ENCODE results near the gene RHOG. TPM values are rescaled to one million over a fixed set of nuclear protein-coding genes. Genes with fewer than 3 reads are reported as not detected.

RHOG gene
- total RNA-seq, 1 experiment from 2014 or later: 33.6 TPM

DNA sequence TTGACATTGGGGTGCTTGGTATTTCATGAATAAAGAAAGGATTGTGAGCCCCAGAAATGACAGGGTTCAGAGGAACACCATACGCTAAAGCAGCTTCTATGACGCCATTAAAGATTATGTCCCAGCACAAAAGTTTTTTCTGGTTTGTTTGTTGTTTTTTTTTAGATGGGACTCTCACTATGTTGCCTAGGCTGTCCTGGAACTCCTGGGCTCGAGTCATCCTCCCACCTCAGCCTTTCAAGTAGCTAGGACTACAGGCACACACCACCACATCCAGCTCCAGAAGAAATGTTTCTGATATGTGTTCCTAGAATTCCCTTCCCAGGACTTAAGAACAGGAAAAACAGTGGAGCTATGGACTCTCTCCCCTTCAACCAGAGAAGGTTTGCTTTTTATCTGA lies 2.6 kb upstream of the RHOG start:
- Mint-ChIP-seq H3K36me3 (no peaks in the 10 kb centered on the region), H3K27me3 (ENCODE audit: low read depth) (peaks cover 9% of the 10 kb centered on the region), H3K27ac (no peak overlapping the region), H3K4me1 (peaks cover 26% of the 10 kb centered on the region), H3K9me3 (no peaks in the 10 kb centered on the region), H3K4me3 (no peak overlapping the region)
- ChIA-PET POLR2A (no interaction called here), CTCF (interaction anchor here (1.2 to 7.2 kb wide), 3 partner anchors 11 to 230 kb away, joined by 3 to 165 read pairs (median 4); partner anchors contain the start of gene STIM1)
- ATAC-seq (no peak), DNase-seq (ENCODE audit: low spot score) (no peak)
- TF ChIP-seq IRF2 (CRISPR knock-in tag; IDR thresholded peaks at IDR 0.05; ENCODE audit: borderline replicate concordance, low read depth): no peak
- TF ChIP-seq OVOL2 (CRISPR knock-in tag; IDR thresholded peaks at IDR 0.05; ENCODE audit: borderline replicate concordance): no peak
- TF ChIP-seq, protein P1, sequence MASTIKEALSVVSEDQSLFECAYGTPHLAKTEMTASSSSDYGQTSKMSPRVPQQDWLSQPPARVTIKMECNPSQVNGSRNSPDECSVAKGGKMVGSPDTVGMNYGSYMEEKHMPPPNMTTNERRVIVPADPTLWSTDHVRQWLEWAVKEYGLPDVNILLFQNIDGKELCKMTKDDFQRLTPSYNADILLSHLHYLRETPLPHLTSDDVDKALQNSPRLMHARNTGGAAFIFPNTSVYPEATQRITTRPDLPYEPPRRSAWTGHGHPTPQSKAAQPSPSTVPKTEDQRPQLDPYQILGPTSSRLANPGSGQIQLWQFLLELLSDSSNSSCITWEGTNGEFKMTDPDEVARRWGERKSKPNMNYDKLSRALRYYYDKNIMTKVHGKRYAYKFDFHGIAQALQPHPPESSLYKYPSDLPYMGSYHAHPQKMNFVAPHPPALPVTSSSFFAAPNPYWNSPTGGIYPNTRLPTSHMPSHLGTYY (CRISPR knock-in tag; IDR thresholded peaks at IDR 0.05): no peak
- TF ChIP-seq, protein P2, sequence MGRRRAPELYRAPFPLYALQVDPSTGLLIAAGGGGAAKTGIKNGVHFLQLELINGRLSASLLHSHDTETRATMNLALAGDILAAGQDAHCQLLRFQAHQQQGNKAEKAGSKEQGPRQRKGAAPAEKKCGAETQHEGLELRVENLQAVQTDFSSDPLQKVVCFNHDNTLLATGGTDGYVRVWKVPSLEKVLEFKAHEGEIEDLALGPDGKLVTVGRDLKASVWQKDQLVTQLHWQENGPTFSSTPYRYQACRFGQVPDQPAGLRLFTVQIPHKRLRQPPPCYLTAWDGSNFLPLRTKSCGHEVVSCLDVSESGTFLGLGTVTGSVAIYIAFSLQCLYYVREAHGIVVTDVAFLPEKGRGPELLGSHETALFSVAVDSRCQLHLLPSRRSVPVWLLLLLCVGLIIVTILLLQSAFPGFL (CRISPR knock-in tag; IDR thresholded peaks at IDR 0.05; ENCODE audit: borderline replicate concordance): no peak
- TF ChIP-seq NR3C1 (CRISPR knock-in tag; conservative IDR thresholded peaks at IDR 0.05; ENCODE audit: low read depth): no peak
- no peak for TF ChIP-seq GTF2I (CRISPR knock-in tag; conservative IDR thresholded peaks at IDR 0.05)
- TF ChIP-seq, protein P3, sequence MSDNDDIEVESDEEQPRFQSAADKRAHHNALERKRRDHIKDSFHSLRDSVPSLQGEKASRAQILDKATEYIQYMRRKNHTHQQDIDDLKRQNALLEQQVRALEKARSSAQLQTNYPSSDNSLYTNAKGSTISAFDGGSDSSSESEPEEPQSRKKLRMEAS (CRISPR knock-in tag; IDR thresholded peaks at IDR 0.05): no peak
- TF ChIP-seq, protein P4, sequence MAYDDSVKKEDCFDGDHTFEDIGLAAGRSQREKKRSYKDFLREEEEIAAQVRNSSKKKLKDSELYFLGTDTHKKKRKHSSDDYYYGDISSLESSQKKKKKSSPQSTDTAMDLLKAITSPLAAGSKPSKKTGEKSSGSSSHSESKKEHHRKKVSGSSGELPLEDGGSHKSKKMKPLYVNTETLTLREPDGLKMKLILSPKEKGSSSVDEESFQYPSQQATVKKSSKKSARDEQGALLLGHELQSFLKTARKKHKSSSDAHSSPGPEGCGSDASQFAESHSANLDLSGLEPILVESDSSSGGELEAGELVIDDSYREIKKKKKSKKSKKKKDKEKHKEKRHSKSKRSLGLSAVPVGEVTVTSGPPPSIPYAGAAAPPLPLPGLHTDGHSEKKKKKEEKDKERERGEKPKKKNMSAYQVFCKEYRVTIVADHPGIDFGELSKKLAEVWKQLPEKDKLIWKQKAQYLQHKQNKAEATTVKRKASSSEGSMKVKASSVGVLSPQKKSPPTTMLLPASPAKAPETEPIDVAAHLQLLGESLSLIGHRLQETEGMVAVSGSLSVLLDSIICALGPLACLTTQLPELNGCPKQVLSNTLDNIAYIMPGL (CRISPR knock-in tag; IDR thresholded peaks at IDR 0.05): no peak

DNA sequence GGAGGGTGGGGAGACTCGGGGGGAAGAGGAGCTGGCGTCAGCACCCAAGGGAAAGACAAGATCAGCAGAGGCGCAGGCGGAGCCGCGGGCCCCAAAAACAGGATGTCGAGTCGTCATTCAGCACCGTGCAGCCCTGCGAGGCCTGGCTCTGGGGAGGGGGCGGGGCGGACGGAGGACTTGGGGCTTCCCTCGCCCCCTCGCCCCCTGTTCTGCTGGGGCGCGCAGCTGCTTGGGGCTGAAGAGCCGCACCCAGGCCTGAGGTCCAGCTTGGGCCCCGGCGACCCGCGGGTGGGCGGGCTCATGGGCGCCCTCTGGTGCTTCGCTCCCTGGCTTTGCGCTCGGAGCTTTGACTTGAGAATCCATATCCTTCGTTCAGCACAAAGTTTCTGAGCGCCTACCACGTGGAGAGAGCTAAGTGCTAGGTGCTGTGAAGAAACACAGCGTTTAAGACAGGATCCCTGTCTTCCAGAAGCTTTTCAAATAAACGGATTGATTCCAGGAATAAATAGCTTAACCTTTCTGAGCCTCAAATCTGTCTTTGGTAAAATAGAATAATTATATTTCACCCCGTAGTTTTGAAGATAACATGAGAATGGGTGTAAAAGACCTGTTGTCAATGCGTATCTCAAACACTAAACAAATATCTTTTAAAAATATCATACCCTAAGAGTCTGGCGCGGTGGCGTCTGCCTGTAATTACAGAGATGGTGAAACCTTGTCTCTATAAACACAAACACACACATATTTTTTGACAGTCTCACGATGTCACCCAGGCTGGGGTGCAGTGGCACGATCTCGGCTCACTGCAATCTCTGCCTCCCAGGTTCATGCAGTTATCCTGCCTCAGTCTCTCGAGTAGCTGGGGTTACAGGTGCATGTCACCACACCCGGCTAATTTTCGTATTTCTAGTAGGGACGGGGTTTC lies 929 bp upstream of the RHOG start:
- POLR2A ChIA-PET: interaction anchor here (0.6 to 2.5 kb wide), 6 partner anchors 8 to 130 kb away, joined by 3 to 17 read pairs (median 4); partner anchors contain the start of gene STIM1
- H3K27ac Mint-ChIP-seq: no peak overlapping the region
- TF ChIP-seq, protein P5, sequence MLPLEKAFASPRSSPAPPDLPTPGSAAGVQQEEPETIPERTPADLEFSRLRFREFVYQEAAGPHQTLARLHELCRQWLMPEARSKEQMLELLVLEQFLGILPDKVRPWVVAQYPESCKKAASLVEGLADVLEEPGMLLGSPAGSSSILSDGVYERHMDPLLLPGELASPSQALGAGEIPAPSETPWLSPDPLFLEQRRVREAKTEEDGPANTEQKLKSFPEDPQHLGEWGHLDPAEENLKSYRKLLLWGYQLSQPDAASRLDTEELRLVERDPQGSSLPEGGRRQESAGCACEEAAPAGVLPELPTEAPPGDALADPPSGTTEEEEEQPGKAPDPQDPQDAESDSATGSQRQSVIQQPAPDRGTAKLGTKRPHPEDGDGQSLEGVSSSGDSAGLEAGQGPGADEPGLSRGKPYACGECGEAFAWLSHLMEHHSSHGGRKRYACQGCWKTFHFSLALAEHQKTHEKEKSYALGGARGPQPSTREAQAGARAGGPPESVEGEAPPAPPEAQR (CRISPR knock-in tag; IDR thresholded peaks at IDR 0.05): no peak
- TF ChIP-seq, protein P3 (CRISPR knock-in tag; IDR thresholded peaks at IDR 0.05): peak; percentile 94
- TF ChIP-seq SP1 (CRISPR knock-in tag; conservative IDR thresholded peaks at IDR 0.05): peak; percentile 38
- no peak for TF ChIP-seq ZNF396 (CRISPR knock-in tag; IDR thresholded peaks at IDR 0.05; ENCODE audit: borderline replicate concordance)
- TF ChIP-seq, protein P6, sequence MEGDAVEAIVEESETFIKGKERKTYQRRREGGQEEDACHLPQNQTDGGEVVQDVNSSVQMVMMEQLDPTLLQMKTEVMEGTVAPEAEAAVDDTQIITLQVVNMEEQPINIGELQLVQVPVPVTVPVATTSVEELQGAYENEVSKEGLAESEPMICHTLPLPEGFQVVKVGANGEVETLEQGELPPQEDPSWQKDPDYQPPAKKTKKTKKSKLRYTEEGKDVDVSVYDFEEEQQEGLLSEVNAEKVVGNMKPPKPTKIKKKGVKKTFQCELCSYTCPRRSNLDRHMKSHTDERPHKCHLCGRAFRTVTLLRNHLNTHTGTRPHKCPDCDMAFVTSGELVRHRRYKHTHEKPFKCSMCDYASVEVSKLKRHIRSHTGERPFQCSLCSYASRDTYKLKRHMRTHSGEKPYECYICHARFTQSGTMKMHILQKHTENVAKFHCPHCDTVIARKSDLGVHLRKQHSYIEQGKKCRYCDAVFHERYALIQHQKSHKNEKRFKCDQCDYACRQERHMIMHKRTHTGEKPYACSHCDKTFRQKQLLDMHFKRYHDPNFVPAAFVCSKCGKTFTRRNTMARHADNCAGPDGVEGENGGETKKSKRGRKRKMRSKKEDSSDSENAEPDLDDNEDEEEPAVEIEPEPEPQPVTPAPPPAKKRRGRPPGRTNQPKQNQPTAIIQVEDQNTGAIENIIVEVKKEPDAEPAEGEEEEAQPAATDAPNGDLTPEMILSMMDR (IDR thresholded peaks at IDR 0.05): peak; percentile 58
- TF ChIP-seq, protein P7, sequence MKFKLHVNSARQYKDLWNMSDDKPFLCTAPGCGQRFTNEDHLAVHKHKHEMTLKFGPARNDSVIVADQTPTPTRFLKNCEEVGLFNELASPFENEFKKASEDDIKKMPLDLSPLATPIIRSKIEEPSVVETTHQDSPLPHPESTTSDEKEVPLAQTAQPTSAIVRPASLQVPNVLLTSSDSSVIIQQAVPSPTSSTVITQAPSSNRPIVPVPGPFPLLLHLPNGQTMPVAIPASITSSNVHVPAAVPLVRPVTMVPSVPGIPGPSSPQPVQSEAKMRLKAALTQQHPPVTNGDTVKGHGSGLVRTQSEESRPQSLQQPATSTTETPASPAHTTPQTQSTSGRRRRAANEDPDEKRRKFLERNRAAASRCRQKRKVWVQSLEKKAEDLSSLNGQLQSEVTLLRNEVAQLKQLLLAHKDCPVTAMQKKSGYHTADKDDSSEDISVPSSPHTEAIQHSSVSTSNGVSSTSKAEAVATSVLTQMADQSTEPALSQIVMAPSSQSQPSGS (CRISPR knock-in tag; IDR thresholded peaks at IDR 0.05; ENCODE audit: borderline replicate concordance, low read depth): no peak
- TF ChIP-seq, protein P8, sequence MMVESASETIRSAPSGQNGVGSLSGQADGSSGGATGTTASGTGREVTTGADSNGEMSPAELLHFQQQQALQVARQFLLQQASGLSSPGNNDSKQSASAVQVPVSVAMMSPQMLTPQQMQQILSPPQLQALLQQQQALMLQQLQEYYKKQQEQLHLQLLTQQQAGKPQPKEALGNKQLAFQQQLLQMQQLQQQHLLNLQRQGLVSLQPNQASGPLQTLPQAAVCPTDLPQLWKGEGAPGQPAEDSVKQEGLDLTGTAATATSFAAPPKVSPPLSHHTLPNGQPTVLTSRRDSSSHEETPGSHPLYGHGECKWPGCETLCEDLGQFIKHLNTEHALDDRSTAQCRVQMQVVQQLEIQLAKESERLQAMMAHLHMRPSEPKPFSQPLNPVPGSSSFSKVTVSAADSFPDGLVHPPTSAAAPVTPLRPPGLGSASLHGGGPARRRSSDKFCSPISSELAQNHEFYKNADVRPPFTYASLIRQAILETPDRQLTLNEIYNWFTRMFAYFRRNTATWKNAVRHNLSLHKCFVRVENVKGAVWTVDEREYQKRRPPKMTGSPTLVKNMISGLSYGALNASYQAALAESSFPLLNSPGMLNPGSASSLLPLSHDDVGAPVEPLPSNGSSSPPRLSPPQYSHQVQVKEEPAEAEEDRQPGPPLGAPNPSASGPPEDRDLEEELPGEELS (CRISPR knock-in tag; IDR thresholded peaks at IDR 0.05): peak; percentile 82
- TF ChIP-seq, protein P9, sequence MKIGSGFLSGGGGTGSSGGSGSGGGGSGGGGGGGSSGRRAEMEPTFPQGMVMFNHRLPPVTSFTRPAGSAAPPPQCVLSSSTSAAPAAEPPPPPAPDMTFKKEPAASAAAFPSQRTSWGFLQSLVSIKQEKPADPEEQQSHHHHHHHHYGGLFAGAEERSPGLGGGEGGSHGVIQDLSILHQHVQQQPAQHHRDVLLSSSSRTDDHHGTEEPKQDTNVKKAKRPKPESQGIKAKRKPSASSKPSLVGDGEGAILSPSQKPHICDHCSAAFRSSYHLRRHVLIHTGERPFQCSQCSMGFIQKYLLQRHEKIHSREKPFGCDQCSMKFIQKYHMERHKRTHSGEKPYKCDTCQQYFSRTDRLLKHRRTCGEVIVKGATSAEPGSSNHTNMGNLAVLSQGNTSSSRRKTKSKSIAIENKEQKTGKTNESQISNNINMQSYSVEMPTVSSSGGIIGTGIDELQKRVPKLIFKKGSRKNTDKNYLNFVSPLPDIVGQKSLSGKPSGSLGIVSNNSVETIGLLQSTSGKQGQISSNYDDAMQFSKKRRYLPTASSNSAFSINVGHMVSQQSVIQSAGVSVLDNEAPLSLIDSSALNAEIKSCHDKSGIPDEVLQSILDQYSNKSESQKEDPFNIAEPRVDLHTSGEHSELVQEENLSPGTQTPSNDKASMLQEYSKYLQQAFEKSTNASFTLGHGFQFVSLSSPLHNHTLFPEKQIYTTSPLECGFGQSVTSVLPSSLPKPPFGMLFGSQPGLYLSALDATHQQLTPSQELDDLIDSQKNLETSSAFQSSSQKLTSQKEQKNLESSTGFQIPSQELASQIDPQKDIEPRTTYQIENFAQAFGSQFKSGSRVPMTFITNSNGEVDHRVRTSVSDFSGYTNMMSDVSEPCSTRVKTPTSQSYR (CRISPR knock-in tag; IDR thresholded peaks at IDR 0.05): peak; percentile 69; the same call in 1 of the 2 replicates
- TF ChIP-seq TEAD1 (CRISPR knock-in tag; IDR thresholded peaks at IDR 0.05): peak; percentile 7; the same call in 1 of the 2 replicates

More for the DNA sequence above, 929 bp upstream of the RHOG start:
- Mint-ChIP-seq H3K4me1 (peaks cover 36% of the 10 kb centered on the region), H3K9me3 (no peaks in the 10 kb centered on the region), H3K4me3 (peak overlapping the region; percentile 72), H3K36me3 (no peaks in the 10 kb centered on the region), H3K27me3 (ENCODE audit: low read depth) (peaks cover 9% of the 10 kb centered on the region)
- ATAC-seq (peak; percentile 66), DNase-seq (ENCODE audit: low spot score) (peak; percentile 84)
- CTCF ChIA-PET: interaction anchor here (0.7 to 7.2 kb wide), 23 partner anchors 9 to 247 kb away, joined by 3 to 165 read pairs (median 6); partner anchors contain the start of genes NUP98, PGAP2 and STIM1
